OCI-LY1 (cell line): ENCODE measurements around the gene BACH2.

Experiments used
- CTCF ChIP-seq: fragments of 200-600 bp; sonication (generic), shearing (Covaris generic); IDR thresholded peaks from 2 replicates; pipeline ENCODE4 v1.5.1; 2017; ENCODE audit warnings: mild to moderate bottlenecking, antibody characterized with exemption, low read length, moderate library complexity, mixed read lengths
- EZH2 ChIP-seq: fragments of 200-600 bp; sonication (generic), shearing (Covaris generic); IDR thresholded peaks from 2 replicates; pipeline ENCODE4 v1.8.0; 2017; ENCODE audit warnings: borderline replicate concordance, mixed run types, mild to moderate bottlenecking, antibody characterized with exemption, low read length, moderate library complexity, mixed read lengths

GRCh38 chr6:90113389-90113788 is 183.3 kb downstream of the BACH2 start:
- TF ChIP-seq EZH2 (no peak), CTCF (no peak)
